ENCODE data around the gene DACT2. TPM values are rescaled to one million over a fixed set of nuclear protein-coding genes. Genes with fewer than 3 reads are reported as not detected.

DACT2 gene
- total RNA-seq, 6 experiments from 2014 or later: 0.29 to 0.99 (median 0.86) TPM; not detected in 1

- no peak overlapping the region for H3K4me3 ChIP-seq
- ATAC-seq: no peak
- no peak for DNase-seq
- H3K27me3 ChIP-seq: no peaks in the 10 kb centered on the region
- no peaks in the 10 kb centered on the region for H3K36me3 ChIP-seq
- WGBS (ENCODE audit: insufficient coverage, low coverage, low lambda C conversion rate, missing lambda C conversion rate): 78% methylated on average over 3 of the region's 3 CpGs
- intact Hi-C loops (cut with DNase I): no loop called here
- no peaks in the 10 kb centered on the region for H3K9me3 ChIP-seq
- TF ChIP-seq POLR2A (IDR thresholded peaks at IDR 0.05) (no peak), CTCF (IDR thresholded peaks at IDR 0.05) (no peak)
- H3K4me1 ChIP-seq: no peaks in the 10 kb centered on the region
- H3K27ac ChIP-seq: no peak overlapping the region
Observed at GRCh38 chr6:168363302-168363701, 43.7 kb upstream of the DACT2 start.

GRCh38 chr6:168362276-168362990, 42.9 kb upstream of the DACT2 start:
- H3K36me3 ChIP-seq: no peaks in the 10 kb centered on the region
- no peaks in the 10 kb centered on the region for H3K9me3 ChIP-seq
- no peaks in the 10 kb centered on the region for H3K27me3 ChIP-seq
- peak in 1 of 3 donors; percentile 26 for DNase-seq
- TF ChIP-seq POLR2A (IDR thresholded peaks at IDR 0.05): no peak
- no peak for TF ChIP-seq CTCF (IDR thresholded peaks at IDR 0.05)
- no peak overlapping the region for H3K4me3 ChIP-seq
- H3K4me1 ChIP-seq: no peaks in the 10 kb centered on the region
- ATAC-seq: no peak
- intact Hi-C loops (cut with DNase I): no loop called here
- WGBS (ENCODE audit: insufficient coverage, low coverage, low lambda C conversion rate, missing lambda C conversion rate): 77% methylated on average over 4 of the region's 10 CpGs
- H3K27ac ChIP-seq: no peak overlapping the region

GRCh38 chr6:168361766-168362165, 42.2 kb upstream of the DACT2 start:
- DNase-seq (peak in 1 of 3 donors; percentile 21), ATAC-seq (no peak)
- H3K4me3 ChIP-seq: no peak overlapping the region
- no peaks in the 10 kb centered on the region for H3K27me3 ChIP-seq
- TF ChIP-seq CTCF (IDR thresholded peaks at IDR 0.05): no peak
- TF ChIP-seq POLR2A (IDR thresholded peaks at IDR 0.05): no peak
- no peaks in the 10 kb centered on the region for H3K4me1 ChIP-seq
- H3K27ac ChIP-seq: no peak overlapping the region
- 88% methylated on average over 6 of the region's 9 CpGs for WGBS (ENCODE audit: insufficient coverage, low coverage, low lambda C conversion rate, missing lambda C conversion rate)
- H3K9me3 ChIP-seq: no peaks in the 10 kb centered on the region
- intact Hi-C loops (cut with DNase I): no loop called here
- no peaks in the 10 kb centered on the region for H3K36me3 ChIP-seq

GRCh38 chr6:168359794-168360193, 40.2 kb upstream of the DACT2 start:
- no peak for TF ChIP-seq POLR2A (IDR thresholded peaks at IDR 0.05)
- TF ChIP-seq CTCF (IDR thresholded peaks at IDR 0.05): no peak
- intact Hi-C loops (cut with DNase I): loop anchor here in 1 of 2 donors (10.0 kb wide), 1 partner anchor 205 kb away; no protein-coding TSS in a partner anchor
- Histone ChIP-seq H3K27ac (no peak overlapping the region), H3K4me1 (no peaks in the 10 kb centered on the region), H3K27me3 (no peaks in the 10 kb centered on the region), H3K4me3 (no peak overlapping the region), H3K36me3 (no peaks in the 10 kb centered on the region), H3K9me3 (no peaks in the 10 kb centered on the region)
- ATAC-seq (no peak), DNase-seq (no peak)
- WGBS (ENCODE audit: insufficient coverage, low coverage, low lambda C conversion rate, missing lambda C conversion rate): 73% methylated on average over 14 of the region's 14 CpGs

All from right lobe of liver (tissue), 6 donors.